ENCODE data around the gene AFMID. TPM values are rescaled to one million over a fixed set of nuclear protein-coding genes. Genes with fewer than 3 reads are reported as not detected.

AFMID gene
- total and polyA plus RNA-seq, 2 of the 13 experiments (the other 11 are each of a cell fraction or from before 2014, with no cell fraction given), result 249 to 270 TPM

DNA sequence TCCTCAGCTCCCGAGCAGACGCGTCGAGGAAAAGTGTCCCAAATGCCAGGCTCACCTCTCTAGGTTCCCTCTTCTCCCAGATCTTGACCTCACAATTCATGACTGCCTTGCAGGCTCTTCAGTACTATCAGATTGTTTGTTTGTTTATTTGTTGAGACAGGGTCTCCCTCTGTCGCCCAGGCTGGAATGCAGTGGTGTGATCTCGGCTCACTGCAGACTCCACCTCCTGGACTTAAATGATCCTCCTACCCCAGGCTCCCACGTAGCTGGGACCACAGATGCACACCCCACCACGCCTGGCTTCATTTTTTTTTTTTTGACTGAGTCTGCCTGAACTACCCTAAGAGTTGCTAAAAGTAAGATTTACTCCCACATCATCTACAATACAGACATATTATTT lies 60.1 kb downstream of the AFMID start:
- in situ Hi-C loops (cut with HindIII; ENCODE audit: extremely low pct_ligation_motif_present, low pct_unique_long_range_greater_than_20kb), result no loop called here
- DNase-seq (ENCODE audit: low spot score) (no peak), ATAC-seq (no peak), FAIRE-seq (no peak)
- H3K4me2 ChIP-seq (ENCODE audit: low read depth, low read length), result peak overlapping the region; percentile 8; the same call in 1 of the 2 replicates
- peaks cover 0 to 4% of the 10 kb centered on the region in 2 experiments; a peak in 1 of 5 replicates for H3K27me3 ChIP-seq (ENCODE audit: control insufficient read depth in 1 of 2, insufficient read depth in 2 of 2, low read length in 2 of 2)
- H4K20me1 ChIP-seq (ENCODE audit: insufficient read depth, low read length), result no peaks in the 10 kb centered on the region
- 81% methylated on average over 8 of the region's 8 CpGs for WGBS (ENCODE audit: low lambda C conversion rate)
- no peak overlapping the region for H3K4me3 ChIP-seq (replicated peaks in 1 of 3; ENCODE audit: insufficient read depth in 1 of 3, low read depth in 2 of 3, low read length in 3 of 3)
- TF ChIP-seq ZNF570 (CRISPR knock-in tag; IDR thresholded peaks at IDR 0.05; ENCODE audit: borderline replicate concordance) (no peak), ZNF121 (CRISPR knock-in tag; IDR thresholded peaks at IDR 0.05) (no peak), ATF1 (CRISPR knock-in tag; IDR thresholded peaks at IDR 0.05) (no peak), PRPF4 (IDR thresholded peaks at IDR 0.05; ENCODE audit: low read depth, low read length, poor library complexity, severe bottlenecking) (no peak), ZNF83 (CRISPR knock-in tag; IDR thresholded peaks at IDR 0.05; ENCODE audit: borderline replicate concordance) (no peak), ZNF501 (CRISPR knock-in tag; IDR thresholded peaks at IDR 0.05) (no peak), NFE2 (CRISPR knock-in tag; IDR thresholded peaks at IDR 0.05) (no peak), ZEB1 (IDR thresholded peaks at IDR 0.05; ENCODE audit: insufficient replicate concordance, low read depth) (no peak), NR1H2 (CRISPR knock-in tag; IDR thresholded peaks at IDR 0.05; ENCODE audit: borderline replicate concordance, low read depth) (no peak), NONO (IDR thresholded peaks at IDR 0.05) (no peak), NONO (CRISPR knock-in tag; conservative IDR thresholded peaks at IDR 0.05) (no peak)
- no peaks in the 10 kb centered on the region for H3K9me3 ChIP-seq (ENCODE audit: low read length)
- H3K27ac ChIP-seq (ENCODE audit: extremely low read length, insufficient read depth, low read length), result no peak overlapping the region
- no peak overlapping the region for H2AFZ ChIP-seq (ENCODE audit: low read length)
- no peaks in the 10 kb centered on the region for H3K79me2 ChIP-seq (ENCODE audit: insufficient read depth, low read length)
- ChIA-PET POLR2A (no interaction called here), CTCF (ENCODE audit: low intra/inter-chr PET ratio, low total read pairs) (no interaction called here)
- intact Hi-C loops (cut with micrococcal nuclease; ENCODE audit: unreplicated experiment), result loop anchor here (1.0 to 10.0 kb wide), 2 partner anchors 33 to 1017 kb away; partner anchors contain the start of gene BIRC5
- H3K36me3 ChIP-seq (replicated peaks in 1 of 2; ENCODE audit: control insufficient read depth in 1 of 2, insufficient read depth in 2 of 2, low read length in 2 of 2), result no peaks in the 10 kb centered on the region
- no peak overlapping the region for H3K9ac ChIP-seq (ENCODE audit: insufficient read depth, low read depth, low read length)
- peaks cover 51% of the 10 kb centered on the region for H3K4me1 ChIP-seq (ENCODE audit: insufficient read depth, low read length)
- no TSS peak for BruUV-seq (replicated peaks)

Data from HepG2 (cell line).